BJ (cell line): ENCODE results near the gene UPK3BL2. TPM values are rescaled to one million over a fixed set of nuclear protein-coding genes. Genes with fewer than 3 reads are reported as not detected.
"Not testable (repeated sequence)": the region's sequence is repeated elsewhere in the genome, so short reads cannot be mapped to it uniquely, and the experiment has no call there.

Source experiments
- CTCF ChIA-PET: fragments of 350-600 bp; formaldehyde crosslinking; extraction: SDS; loops from one replicate; lab custom pipeline; 2021; ENCODE audit warnings: antibody characterized with exemption, inconsistent platforms; lab: Yijun Ruan, JAX
- POLR2A ChIA-PET: fragments of 300-600 bp; sonication (Branson Sonifier 250); formaldehyde crosslinking; extraction: SDS; loops from one replicate; lab custom pipeline; 2021; ENCODE audit warnings: antibody characterized with exemption; lab: Charles Lee
- DNase-seq: peaks from one replicate; pipeline ENCODE4 v3.0.0-alpha.2; 2011; ENCODE audit warnings: low read depth
- H3K27me3 ChIP-seq: 2 replicates; pipeline ENCODE4 v1.6.0; 2011; ENCODE audit warnings: low read length; ENCODE audit not compliant: control insufficient read depth, insufficient read depth
- H3K36me3 ChIP-seq: 2 replicates; pipeline ENCODE4 v1.5.1; 2011; ENCODE audit warnings: low read length; ENCODE audit not compliant: control insufficient read depth, insufficient read depth
- H3K4me3 ChIP-seq: 2 replicates; pipeline ENCODE4 v1.5.1; 2011; ENCODE audit warnings: low read depth, mild to moderate bottlenecking, control low read depth, low read length
- polyA plus RNA-seq: library from polyadenylated mRNA; depleted of rRNA; stranded (reverse); fragments of >200 nt; gene quantifications from 2 replicates; pipeline ENCODE4 v1.2.3, GENCODE V29; 2011

UPK3BL2 gene
- polyA plus RNA-seq, 1 experiment, result 19.5 TPM

- H3K27me3 ChIP-seq, CTCF ChIA-PET, H3K4me3 ChIP-seq, DNase-seq, POLR2A ChIA-PET, H3K36me3 ChIP-seq: not testable (repeated sequence)
Observed at GRCh38 chr7:102510575-102510974, 32.9 kb downstream of the UPK3BL2 start.

GRCh38 chr7:102507410-102508088, 35.9 kb downstream of the UPK3BL2 start:
- H3K36me3 ChIP-seq, H3K27me3 ChIP-seq, POLR2A ChIA-PET, H3K4me3 ChIP-seq, DNase-seq, CTCF ChIA-PET: not testable (repeated sequence)

- H3K4me3 ChIP-seq, POLR2A ChIA-PET, CTCF ChIA-PET, H3K36me3 ChIP-seq, DNase-seq, H3K27me3 ChIP-seq: not testable (repeated sequence)
Observed at GRCh38 chr7:102505298-102506185, 38.0 kb downstream of the UPK3BL2 start.

- H3K36me3 ChIP-seq, H3K27me3 ChIP-seq, POLR2A ChIA-PET, H3K4me3 ChIP-seq, CTCF ChIA-PET, DNase-seq: not testable (repeated sequence)
Observed at GRCh38 chr7:102503141-102503540, 40.4 kb downstream of the UPK3BL2 start.

- not testable (repeated sequence) for DNase-seq
Observed at GRCh38 chr7:102498321-102498720, 45.2 kb downstream of the UPK3BL2 start.

GRCh38 chr7:102497308-102497707, 46.2 kb downstream of the UPK3BL2 start:
- H3K27me3 ChIP-seq, DNase-seq, CTCF ChIA-PET, POLR2A ChIA-PET, H3K36me3 ChIP-seq, H3K4me3 ChIP-seq: not testable (repeated sequence)

More at GRCh38 chr7:102498321-102498720, 45.2 kb downstream of the UPK3BL2 start:
- H3K4me3 ChIP-seq, POLR2A ChIA-PET, H3K36me3 ChIP-seq, H3K27me3 ChIP-seq, CTCF ChIA-PET: not testable (repeated sequence)

GRCh38 chr7:102496861-102497260, 46.6 kb downstream of the UPK3BL2 start:
- POLR2A ChIA-PET, result not testable (repeated sequence)

GRCh38 chr7:102494473-102495149, 48.9 kb downstream of the UPK3BL2 start:
- CTCF ChIA-PET, H3K27me3 ChIP-seq, DNase-seq, H3K36me3 ChIP-seq, POLR2A ChIA-PET, H3K4me3 ChIP-seq: not testable (repeated sequence)

More at GRCh38 chr7:102496861-102497260, 46.6 kb downstream of the UPK3BL2 start:
- H3K36me3 ChIP-seq, H3K27me3 ChIP-seq, H3K4me3 ChIP-seq, DNase-seq, CTCF ChIA-PET: not testable (repeated sequence)

- DNase-seq, POLR2A ChIA-PET, CTCF ChIA-PET, H3K4me3 ChIP-seq, H3K27me3 ChIP-seq, H3K36me3 ChIP-seq: not testable (repeated sequence)
Observed at GRCh38 chr7:102494026-102494425, 49.5 kb downstream of the UPK3BL2 start.

GRCh38 chr7:102493220-102493935, 50.1 kb downstream of the UPK3BL2 start:
- H3K36me3 ChIP-seq, CTCF ChIA-PET, H3K27me3 ChIP-seq, DNase-seq, H3K4me3 ChIP-seq, POLR2A ChIA-PET: not testable (repeated sequence)

GRCh38 chr7:102490529-102491075, 52.9 kb downstream of the UPK3BL2 start:
- H3K4me3 ChIP-seq, H3K36me3 ChIP-seq, CTCF ChIA-PET, DNase-seq, H3K27me3 ChIP-seq, POLR2A ChIA-PET: not testable (repeated sequence)
